Activated CD4-positive, alpha-beta T cell treated with anti-CD3 and anti-CD28 coated beads, Interleukin-2, amount 10 ng/mL, durations not matched to agents 7 days and 5 days (primary cell): ENCODE results near the gene EFNA2. TPM values are rescaled to one million over a fixed set of nuclear protein-coding genes. Genes with fewer than 3 reads are reported as not detected.

Experiments used
- CTCF ChIA-PET: fragments of 350-600 bp; sonication (Branson Sonifier 250); formaldehyde crosslinking; loops from one replicate; lab custom pipeline; 2021; ENCODE audit warnings: antibody characterized with exemption; lab: Charles Lee
- POLR2A ChIA-PET: fragments of 350-600 bp; sonication (Branson Sonifier 250); formaldehyde crosslinking; loops from one replicate; lab custom pipeline; 2021; ENCODE audit warnings: antibody characterized with exemption; lab: Charles Lee
- DNase-seq: peaks from one replicate; pipeline ENCODE4 v3.0.0-alpha.2; 2020
- H3K27ac Mint-ChIP-seq: one replicate; pipeline ENCODE4 v1.8.0; 2021; ENCODE audit warnings: mild to moderate bottlenecking, moderate library complexity, mixed read lengths
- H3K27me3 Mint-ChIP-seq: one replicate; pipeline ENCODE4 v1.8.0; 2021; ENCODE audit warnings: mixed read lengths
- H3K36me3 Mint-ChIP-seq: one replicate; pipeline ENCODE4 v1.8.0; 2021; ENCODE audit warnings: low read depth, mixed read lengths
- H3K4me1 Mint-ChIP-seq: one replicate; pipeline ENCODE4 v1.8.0; 2021; ENCODE audit warnings: mixed read lengths
- H3K4me3 Mint-ChIP-seq: one replicate; pipeline ENCODE4 v1.8.0; 2021; ENCODE audit warnings: mild to moderate bottlenecking, moderate library complexity, mixed read lengths
- H3K9me3 Mint-ChIP-seq: one replicate; pipeline ENCODE4 v1.8.0; 2021; ENCODE audit warnings: mixed read lengths
- total RNA-seq, 2 experiments: library from RNA; stranded (reverse); gene quantifications; one replicate each; pipeline ENCODE4 v1.2.3, GENCODE V29; 2021

EFNA2 gene
- total RNA-seq, 2 experiments from 2014 or later: not detected

DNA sequence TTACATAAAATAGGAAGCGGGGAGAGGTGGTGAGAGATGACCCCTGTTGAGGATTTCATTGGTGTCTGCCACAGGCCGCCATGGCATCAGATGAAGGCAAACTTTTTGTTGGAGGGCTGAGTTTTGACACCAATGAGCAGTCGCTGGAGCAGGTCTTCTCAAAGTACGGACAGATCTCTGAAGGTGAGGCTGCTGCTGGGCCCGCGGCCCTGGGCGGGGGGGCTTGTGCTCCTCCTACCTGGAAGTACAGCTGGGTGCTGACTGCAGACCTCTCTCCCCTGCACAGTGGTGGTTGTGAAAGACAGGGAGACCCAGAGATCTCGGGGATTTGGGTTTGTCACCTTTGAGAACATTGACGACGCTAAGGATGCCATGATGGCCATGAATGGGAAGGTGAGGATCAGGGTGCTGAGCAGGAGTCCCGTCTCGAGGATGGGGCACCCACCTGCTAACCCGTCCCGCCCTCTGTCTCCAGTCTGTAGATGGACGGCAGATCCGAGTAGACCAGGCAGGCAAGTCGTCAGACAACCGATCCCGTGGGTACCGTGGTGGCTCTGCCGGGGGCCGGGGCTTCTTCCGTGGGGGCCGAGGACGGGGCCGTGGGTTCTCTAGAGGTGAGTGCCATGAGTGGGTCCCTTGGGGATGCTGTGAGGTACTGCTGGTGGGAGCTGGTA lies 14.7 kb upstream of the EFNA2 start:
- Mint-ChIP-seq H3K9me3 (no peaks in the 10 kb centered on the region), H3K36me3 (peaks cover 45% of the 10 kb centered on the region), H3K27me3 (peaks cover 2% of the 10 kb centered on the region), H3K4me1 (peaks cover 62% of the 10 kb centered on the region), H3K4me3 (peak overlapping the region; percentile 88), H3K27ac (peak overlapping the region; percentile 90)
- DNase-seq: no peak
- CTCF ChIA-PET: interaction anchor here (0.6 kb wide), 1 partner anchor 77 kb away, joined by 3 read pairs; no protein-coding TSS in a partner anchor
- POLR2A ChIA-PET: interaction anchor here (0.6 kb wide), 1 partner anchor 10 kb away, joined by 3 read pairs; no protein-coding TSS in a partner anchor

DNA sequence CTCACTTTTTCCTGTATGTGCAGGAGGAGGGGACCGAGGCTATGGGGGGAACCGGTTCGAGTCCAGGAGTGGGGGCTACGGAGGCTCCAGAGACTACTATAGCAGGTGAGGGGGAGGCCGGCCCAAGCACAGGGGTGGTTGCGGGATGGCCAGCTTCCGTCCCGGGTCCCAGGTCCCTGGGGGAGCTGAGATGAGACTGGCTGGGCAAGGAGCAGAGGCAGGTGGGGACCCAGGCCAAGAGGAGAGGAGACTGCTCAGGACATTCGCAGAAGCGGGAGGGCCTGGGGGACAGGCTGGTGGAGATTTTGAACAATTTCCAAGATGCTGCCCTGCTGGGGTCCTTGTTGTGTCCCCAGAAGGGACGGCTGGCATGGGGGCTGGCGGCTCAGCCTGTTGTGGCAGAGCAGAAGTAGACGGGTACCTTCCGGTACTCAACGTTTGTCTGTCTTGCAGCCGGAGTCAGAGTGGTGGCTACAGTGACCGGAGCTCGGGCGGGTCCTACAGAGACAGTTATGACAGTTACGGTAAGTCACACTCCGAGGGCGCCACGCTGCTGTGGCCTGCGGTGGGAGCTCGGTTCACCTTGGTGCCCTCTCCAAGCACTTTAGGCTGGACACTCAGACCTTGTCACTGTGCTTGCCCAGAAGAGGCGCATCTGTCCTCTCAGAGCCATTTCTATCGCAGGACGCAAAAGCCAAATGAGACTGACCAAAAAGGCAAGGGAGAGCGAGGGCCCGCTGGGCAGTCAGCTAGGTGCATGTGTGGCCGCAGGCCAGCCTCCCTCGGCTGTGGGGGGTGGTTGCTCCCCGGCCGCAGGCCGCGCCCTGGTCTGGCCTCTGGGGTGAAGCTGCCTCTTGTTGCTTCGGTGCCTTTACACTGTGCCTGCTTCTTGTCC lies 13.9 kb upstream of the EFNA2 start:
- Mint-ChIP-seq H3K27me3 (peaks cover 2% of the 10 kb centered on the region), H3K4me3 (peak overlapping the region; percentile 88), H3K27ac (peak overlapping the region; percentile 90), H3K36me3 (peaks cover 49% of the 10 kb centered on the region), H3K4me1 (peaks cover 63% of the 10 kb centered on the region), H3K9me3 (no peaks in the 10 kb centered on the region)
- POLR2A ChIA-PET: interaction anchor here (0.6 to 1.6 kb wide), 2 partner anchors 9 to 27 kb away, joined by 3 to 4 read pairs; no protein-coding TSS in a partner anchor
- CTCF ChIA-PET: interaction anchor here (0.6 to 4.4 kb wide), 2 partner anchors 27 to 78 kb away, joined by 3 to 34 read pairs; no protein-coding TSS in a partner anchor
- no peak for DNase-seq

DNA sequence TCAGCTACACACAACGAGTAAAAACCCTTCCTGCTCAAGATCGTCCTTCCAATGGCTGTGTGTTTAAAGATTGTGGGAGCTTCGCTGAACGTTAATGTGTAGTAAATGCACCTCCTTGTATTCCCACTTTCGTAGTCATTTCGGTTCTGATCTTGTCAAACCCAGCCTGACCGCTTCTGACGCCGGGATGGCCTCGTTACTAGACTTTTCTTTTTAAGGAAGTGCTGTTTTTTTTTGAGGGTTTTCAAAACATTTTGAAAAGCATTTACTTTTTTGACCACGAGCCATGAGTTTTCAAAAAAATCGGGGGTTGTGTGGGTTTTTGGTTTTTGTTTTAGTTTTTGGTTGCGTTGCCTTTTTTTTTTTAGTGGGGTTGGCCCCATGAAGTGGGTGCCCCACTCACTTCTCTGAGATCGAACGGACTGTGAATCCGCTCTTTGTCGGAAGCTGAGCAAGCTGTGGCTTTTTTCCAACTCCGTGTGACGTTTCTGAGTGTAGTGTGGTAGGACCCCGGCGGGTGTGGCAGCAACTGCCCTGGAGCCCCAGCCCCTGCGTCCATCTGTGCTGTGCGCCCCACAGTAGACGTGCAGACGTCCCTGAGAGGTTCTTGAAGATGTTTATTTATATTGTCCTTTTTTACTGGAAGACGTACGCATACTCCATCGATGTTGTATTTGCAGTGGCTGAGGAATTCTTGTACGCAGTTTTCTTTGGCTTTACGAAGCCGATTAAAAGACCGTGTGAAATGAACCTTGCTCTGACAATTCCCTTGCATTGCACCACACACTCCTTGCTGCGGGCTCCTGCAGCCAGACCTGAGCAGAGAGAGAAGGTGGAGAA lies 13.0 kb upstream of the EFNA2 start:
- peak overlapping the region; percentile 60 for H3K27ac Mint-ChIP-seq
- ChIA-PET CTCF (interaction anchor here (0.6 to 4.4 kb wide), 5 partner anchors 28 to 521 kb away, joined by 3 to 34 read pairs (median 4); partner anchors contain the start of gene CBARP), POLR2A (interaction anchor here (1.6 kb wide), 1 partner anchor 28 kb away, joined by 4 read pairs; no protein-coding TSS in a partner anchor)
- H3K4me1 Mint-ChIP-seq: peaks cover 59% of the 10 kb centered on the region
- H3K4me3 Mint-ChIP-seq: peak overlapping the region; percentile 27
- peaks cover 51% of the 10 kb centered on the region for H3K36me3 Mint-ChIP-seq
- no peaks in the 10 kb centered on the region for H3K27me3 Mint-ChIP-seq
- no peaks in the 10 kb centered on the region for H3K9me3 Mint-ChIP-seq
- DNase-seq: no peak

DNA sequence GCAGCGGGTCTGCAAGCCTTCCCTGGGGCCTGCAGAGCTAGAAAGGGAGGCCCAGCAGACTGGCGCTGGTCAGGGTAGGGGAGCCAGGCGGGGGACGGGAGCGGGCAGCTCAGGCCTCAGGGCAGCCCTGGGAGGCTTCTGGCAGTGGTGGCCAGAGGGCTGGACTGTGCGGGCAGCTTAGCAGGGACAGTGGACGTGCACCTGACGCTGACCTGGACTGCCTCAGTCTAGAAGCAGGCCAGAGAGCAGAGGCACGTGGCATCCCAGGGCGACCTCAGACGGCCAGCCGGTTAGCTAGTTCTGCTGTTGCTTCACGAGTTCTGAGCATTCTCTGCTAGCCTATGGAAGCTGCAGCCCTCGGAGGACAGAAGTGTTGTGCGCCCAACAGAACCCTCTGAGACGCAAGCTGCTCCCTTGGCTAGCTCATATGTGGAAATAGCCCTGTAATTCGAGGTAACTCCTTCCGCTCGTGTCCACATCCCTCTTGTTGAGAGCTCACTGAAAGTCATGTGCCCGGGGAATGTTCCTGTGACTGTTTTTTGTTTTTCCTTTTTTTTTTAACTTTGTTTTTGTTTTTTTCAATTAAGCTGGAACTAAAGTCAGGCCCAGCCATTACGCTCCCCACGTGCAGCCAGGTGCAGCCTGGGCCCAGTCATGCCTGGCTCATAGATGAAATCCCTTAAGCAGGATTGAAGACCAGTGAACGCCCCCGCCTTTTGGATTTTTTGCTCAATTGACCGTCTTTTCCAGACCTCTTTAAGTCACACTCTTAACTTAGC lies 12.2 kb upstream of the EFNA2 start:
- Mint-ChIP-seq H3K27ac (peak overlapping the region; percentile 78), H3K4me3 (peak overlapping the region; percentile 25), H3K9me3 (no peaks in the 10 kb centered on the region), H3K4me1 (peaks cover 59% of the 10 kb centered on the region), H3K27me3 (no peaks in the 10 kb centered on the region), H3K36me3 (peaks cover 55% of the 10 kb centered on the region)
- ChIA-PET CTCF (interaction anchor here (0.6 to 4.4 kb wide), 5 partner anchors 29 to 520 kb away, joined by 3 to 34 read pairs (median 4); partner anchors contain the start of gene CBARP), POLR2A (interaction anchor here (0.7 to 1.6 kb wide), 2 partner anchors 24 to 29 kb away, joined by 3 to 4 read pairs; no protein-coding TSS in a partner anchor)
- DNase-seq: no peak

DNA sequence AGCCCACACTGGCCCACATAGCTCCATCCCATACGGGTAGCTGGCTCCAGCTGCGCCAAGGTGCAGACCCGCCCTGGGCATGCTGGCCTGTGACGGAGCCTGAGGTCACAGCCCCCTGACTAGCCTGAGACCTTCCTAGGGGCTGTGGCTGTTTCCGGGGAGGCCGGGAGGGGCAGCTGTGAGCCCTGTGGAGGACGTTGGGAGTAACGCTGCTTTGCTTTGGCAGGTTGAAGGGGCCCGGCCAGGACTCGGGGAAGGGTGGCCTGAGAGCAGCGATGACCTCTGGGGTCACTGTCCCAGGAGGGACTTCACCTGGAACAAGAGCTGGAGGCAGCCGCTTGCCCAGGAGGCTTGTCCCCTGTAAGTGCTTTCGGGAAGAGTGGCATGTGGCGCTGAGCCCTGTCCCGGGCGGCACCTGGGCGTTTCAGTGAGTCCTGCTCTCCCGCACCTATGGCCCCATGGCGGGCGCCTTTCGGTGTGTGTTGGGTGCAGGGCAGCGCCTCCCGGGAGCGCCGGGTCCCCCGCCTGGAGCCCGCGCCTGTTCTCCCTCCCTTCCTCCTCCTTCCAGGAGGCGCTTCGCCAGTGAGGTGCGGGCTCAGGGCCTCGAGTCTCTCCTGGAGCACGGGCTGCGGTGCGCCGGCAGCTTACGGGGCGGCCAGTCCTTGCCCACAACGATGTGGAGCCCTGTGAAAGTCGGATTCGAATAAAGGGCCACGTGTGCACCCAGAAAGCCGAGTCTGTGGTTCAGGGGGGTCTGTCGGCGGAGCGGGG lies 11.4 kb upstream of the EFNA2 start:
- ChIA-PET CTCF (interaction anchor here (4.4 kb wide), 1 partner anchor 30 kb away, joined by 34 read pairs; no protein-coding TSS in a partner anchor), POLR2A (no interaction called here)
- H3K4me3 Mint-ChIP-seq: peak overlapping the region; percentile 63
- peaks cover 53% of the 10 kb centered on the region for H3K4me1 Mint-ChIP-seq
- no peaks in the 10 kb centered on the region for H3K9me3 Mint-ChIP-seq
- H3K27me3 Mint-ChIP-seq: no peaks in the 10 kb centered on the region
- no peak for DNase-seq
- peak overlapping the region; percentile 79 for H3K27ac Mint-ChIP-seq
- H3K36me3 Mint-ChIP-seq: peaks cover 55% of the 10 kb centered on the region

DNA sequence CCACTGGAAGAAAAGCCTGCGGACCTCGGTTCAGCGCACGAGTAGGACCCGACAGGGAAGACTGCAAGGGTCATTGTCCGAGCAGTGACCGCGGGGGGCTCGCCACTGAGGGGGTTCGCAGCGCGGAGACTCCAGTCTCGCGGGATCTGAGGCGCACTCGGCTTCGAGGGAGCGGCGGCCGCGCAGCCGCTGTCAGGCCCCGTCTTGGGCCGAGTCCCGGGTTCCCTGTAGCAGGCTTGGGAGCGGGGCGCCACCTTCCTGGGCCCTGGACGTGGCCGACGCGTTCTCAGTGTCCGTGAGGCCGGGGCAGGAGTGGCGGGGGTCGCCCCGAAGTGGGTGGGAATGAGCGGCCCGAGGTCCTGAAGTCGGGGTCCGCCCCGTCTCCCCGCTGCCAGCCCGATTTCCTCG lies 10.8 kb upstream of the EFNA2 start:
- Mint-ChIP-seq H3K27ac (no peak overlapping the region), H3K9me3 (no peaks in the 10 kb centered on the region), H3K4me3 (peak overlapping the region; percentile 63), H3K4me1 (peaks cover 57% of the 10 kb centered on the region), H3K27me3 (no peaks in the 10 kb centered on the region), H3K36me3 (peaks cover 57% of the 10 kb centered on the region)
- CTCF ChIA-PET: interaction anchor here (1.0 to 4.4 kb wide), 4 partner anchors 9 to 235 kb away, joined by 3 to 34 read pairs (median 9); partner anchors contain the start of genes ABCA7 and ATP5F1D
- no peak for DNase-seq
- POLR2A ChIA-PET: interaction anchor here (1.4 kb wide), 1 partner anchor 22 kb away, joined by 3 read pairs; no protein-coding TSS in a partner anchor

DNA sequence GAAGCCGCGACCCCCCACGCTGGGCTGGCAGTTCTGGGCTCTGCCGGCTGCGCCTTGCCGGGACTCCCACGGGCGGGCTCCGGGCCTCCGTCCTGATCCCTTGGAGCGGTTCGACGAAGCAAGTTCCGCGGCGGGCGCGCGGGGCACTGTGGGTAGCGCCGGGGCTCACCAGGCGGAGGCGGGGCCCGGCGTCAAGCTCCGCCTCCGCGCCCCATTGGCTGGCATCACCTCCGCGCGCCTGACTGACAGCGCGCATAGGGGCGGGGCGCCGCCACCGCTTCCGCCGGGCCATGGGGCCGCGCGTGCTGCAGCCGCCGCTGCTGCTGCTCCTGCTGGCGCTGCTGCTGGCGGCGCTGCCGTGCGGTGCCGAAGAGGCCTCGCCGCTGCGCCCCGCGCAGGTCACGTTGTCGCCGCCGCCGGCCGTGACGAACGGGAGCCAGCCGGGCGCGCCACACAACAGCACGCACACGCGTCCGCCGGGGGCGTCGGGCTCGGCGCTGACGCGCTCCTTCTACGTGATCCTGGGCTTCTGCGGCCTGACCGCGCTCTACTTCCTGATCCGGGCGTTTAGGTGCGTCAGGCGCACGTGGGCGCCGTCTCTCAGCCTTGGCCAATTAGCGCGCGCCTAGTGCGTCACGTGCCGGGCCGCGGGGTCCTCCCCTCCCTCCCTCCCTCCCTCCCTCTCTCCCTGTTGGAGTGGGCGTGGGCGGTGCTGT lies 10.3 kb upstream of the EFNA2 start, which contains the start of gene FAM174C:
Gene FAM174C, plus strand, starts transcription at position 271 of the 716 bp plus-strand sequence. Its CDS starts 20 bp downstream, at position 291.
- ChIA-PET CTCF (interaction anchor here (0.6 to 4.4 kb wide), 6 partner anchors 9 to 353 kb away, joined by 3 to 34 read pairs (median 6); partner anchors contain the start of genes ABCA7 and ATP5F1D), POLR2A (interaction anchor here (1.4 kb wide), 1 partner anchor 23 kb away, joined by 3 read pairs; no protein-coding TSS in a partner anchor)
- H3K4me3 Mint-ChIP-seq: peak within 1 kb of the TSS; percentile 88
- no peaks in the 10 kb centered on the region for H3K9me3 Mint-ChIP-seq
- H3K36me3 Mint-ChIP-seq: peaks cover 57% of the 10 kb centered on the region
- peaks cover 56% of the 10 kb centered on the region for H3K4me1 Mint-ChIP-seq
- peak within 1 kb of the TSS; percentile 97 for H3K27ac Mint-ChIP-seq
- DNase-seq: peak; percentile 96
- H3K27me3 Mint-ChIP-seq: no peaks in the 10 kb centered on the region

DNA sequence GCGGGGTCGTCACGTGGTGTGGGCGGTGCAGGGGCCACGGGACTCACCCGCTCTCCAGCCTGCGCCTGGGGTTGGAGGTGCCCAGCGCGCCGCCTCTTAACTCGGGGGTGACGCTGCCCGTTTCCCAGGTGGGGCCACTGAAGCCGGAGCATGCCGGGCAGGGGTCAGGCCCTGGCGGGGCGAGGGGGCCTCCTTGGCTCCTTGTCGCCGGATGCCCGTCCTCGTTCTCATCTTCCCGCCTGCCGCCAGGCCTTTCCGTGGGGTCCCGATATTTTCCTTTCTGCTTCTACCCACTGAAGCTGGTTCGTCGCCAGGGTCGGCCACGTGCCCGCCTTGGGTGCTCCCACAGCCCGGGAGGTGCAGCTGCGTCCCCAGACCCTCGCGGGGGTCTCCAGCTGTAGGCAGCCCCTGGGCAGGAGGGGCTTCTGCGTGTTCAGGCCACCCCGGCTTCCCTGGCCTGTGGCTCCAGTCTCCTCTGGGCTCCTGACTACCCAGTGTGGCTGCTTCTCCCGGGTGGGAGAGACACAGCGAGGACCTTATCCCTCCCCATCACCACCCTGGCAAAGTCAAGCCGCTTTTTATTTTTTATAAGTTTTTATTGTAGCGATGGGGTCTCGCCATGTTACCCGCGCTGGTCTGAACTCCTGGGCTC lies 9.6 kb upstream of the EFNA2 start:
- CTCF ChIA-PET: interaction anchor here (0.7 to 1.8 kb wide), 3 partner anchors 10 to 107 kb away, joined by 3 to 12 read pairs (median 6); partner anchors contain the start of genes ATP5F1D and NDUFS7
- peak overlapping the region; percentile 97 for H3K27ac Mint-ChIP-seq
- H3K36me3 Mint-ChIP-seq: peaks cover 51% of the 10 kb centered on the region

DNA sequence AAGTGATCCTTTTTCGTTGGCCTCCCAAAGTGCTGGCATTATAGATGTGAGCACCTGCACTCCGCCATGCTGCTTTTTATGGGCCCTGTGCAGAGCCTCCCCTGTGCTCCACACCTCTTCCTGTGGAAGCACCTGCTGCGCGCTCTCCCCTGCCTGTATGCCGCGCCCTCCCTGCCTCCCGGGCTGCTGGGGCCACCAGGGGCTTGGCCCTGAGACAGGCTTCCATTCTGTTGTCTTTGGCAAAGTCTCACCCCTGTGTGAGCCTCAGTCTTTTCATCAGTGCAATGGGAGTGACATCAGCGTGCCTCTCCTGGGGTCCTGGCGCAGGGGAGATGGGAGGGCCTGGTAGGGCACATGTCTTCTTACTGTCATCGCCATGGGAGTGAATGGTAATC lies 9.0 kb upstream of the EFNA2 start:
- Mint-ChIP-seq H3K4me1 (peaks cover 45% of the 10 kb centered on the region), H3K27me3 (no peaks in the 10 kb centered on the region), H3K36me3 (peaks cover 46% of the 10 kb centered on the region), H3K27ac (peak overlapping the region; percentile 97), H3K9me3 (no peaks in the 10 kb centered on the region), H3K4me3 (peak overlapping the region; percentile 88)
- ChIA-PET CTCF (interaction anchor here (0.7 to 1.8 kb wide), 2 partner anchors 10 to 107 kb away, joined by 3 to 12 read pairs; partner anchors contain the start of gene NDUFS7), POLR2A (no interaction called here)
- DNase-seq: peak; percentile 47

More for the DNA sequence above, 9.6 kb upstream of the EFNA2 start:
- POLR2A ChIA-PET: interaction anchor here (1.4 kb wide), 1 partner anchor 23 kb away, joined by 3 read pairs; no protein-coding TSS in a partner anchor
- Mint-ChIP-seq H3K4me3 (peak overlapping the region; percentile 88), H3K27me3 (no peaks in the 10 kb centered on the region), H3K4me1 (peaks cover 50% of the 10 kb centered on the region), H3K9me3 (no peaks in the 10 kb centered on the region)
- DNase-seq: no peak
